Measurements from ENCODE around the gene SLC25A47. TPM values are rescaled to one million over a fixed set of nuclear protein-coding genes. Genes with fewer than 3 reads are reported as not detected.

Gene SLC25A47
- total and polyA plus RNA-seq, 2 of the 4 experiments (the other 2 are of a cell fraction), result not detected

DNA sequence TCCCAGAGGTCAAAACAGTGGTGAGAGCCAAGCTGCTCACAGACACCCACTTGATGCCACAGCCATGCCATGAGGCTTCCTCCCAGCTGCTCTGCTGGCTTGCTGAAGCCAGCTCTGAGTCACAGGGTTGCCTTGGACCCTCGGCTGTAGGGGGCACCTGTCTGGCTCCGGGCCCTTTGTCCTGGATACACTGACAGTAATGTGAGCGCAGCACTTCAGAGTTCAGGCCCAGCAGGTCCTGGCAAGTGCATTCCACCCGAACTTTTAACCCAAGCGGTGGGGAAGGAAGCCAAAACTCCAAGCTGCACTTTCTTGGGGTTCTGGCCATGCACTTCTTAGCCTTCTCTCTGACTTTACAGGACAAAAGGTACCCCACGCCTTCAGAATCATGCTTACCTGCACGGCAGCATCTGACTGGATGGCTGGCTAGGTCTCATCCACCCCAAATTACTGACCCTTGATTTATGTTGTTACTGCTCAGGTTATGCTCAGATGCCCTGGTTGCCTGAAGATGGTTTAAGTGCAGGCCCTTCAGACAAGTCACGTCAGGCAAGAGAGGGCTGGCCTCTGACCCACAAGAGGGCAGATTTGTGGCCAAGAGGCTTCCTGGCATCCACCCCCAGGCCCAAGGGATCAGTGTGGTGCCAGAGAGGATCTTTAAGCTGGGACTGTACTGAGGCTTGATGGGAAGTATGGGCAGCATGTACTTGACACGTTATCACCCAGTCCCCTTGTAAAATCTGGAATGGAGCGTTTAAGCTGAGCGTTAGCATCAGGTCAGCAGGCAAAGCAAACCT is 41.7 kb upstream of the SLC25A47 start:
- Histone ChIP-seq H2BK5ac (ENCODE audit: low read depth, low read length, poor library complexity, severe bottlenecking) (no peak overlapping the region), H2BK15ac (ENCODE audit: low read depth, low read length) (no peak overlapping the region), H3K79me1 (ENCODE audit: low read depth in 1 of 2, low read length in 2 of 2) (peaks cover 29 to 82% of the 10 kb centered on the region in 2 experiments), H2AFZ (replicated peaks; ENCODE audit: low read length, poor library complexity) (no peak overlapping the region), H3K9me3 (ENCODE audit: control insufficient read depth, insufficient read depth, low read length) (no peaks in the 10 kb centered on the region), H3K4me1 (ENCODE audit: control insufficient read depth, insufficient read depth, low read length) (peaks cover 14% of the 10 kb centered on the region), H3K27ac (ENCODE audit: insufficient read depth, low read length) (no peak overlapping the region), H3K9ac (ENCODE audit: low read depth, low read length) (no peak overlapping the region), H2AK5ac (ENCODE audit: low read depth, low read length) (no peak overlapping the region), H4K20me1 (ENCODE audit: insufficient read depth, low read length) (peaks cover 37% of the 10 kb centered on the region), H2BK20ac (ENCODE audit: low read depth, low read length) (no peak overlapping the region), H2BK120ac (ENCODE audit: low read depth, low read length) (no peak overlapping the region), H4K8ac (ENCODE audit: low read depth in 2 of 2, low read length in 2 of 2) (no peak overlapping the region), H3K56ac (ENCODE audit: extremely low read depth, insufficient read depth, low read length) (no peak overlapping the region), H4K5ac (ENCODE audit: low read depth, low read length) (no peak overlapping the region), H3K27me3 (ENCODE audit: control insufficient read depth, insufficient read depth, low read length) (no peaks in the 10 kb centered on the region), H3K4me2 (ENCODE audit: low read depth, low read length) (no peak overlapping the region), H4K91ac (ENCODE audit: insufficient read depth, low read depth, low read length) (no peak overlapping the region), H3K9me1 (ENCODE audit: insufficient read depth, low read length) (peaks cover 27% of the 10 kb centered on the region), H3K23ac (ENCODE audit: low read depth, low read length) (no peak overlapping the region), H3K36me3 (ENCODE audit: control insufficient read depth, insufficient read depth, low read length) (peaks cover 21% of the 10 kb centered on the region; the same call in 1 of the 2 replicates), H2AK9ac (replicated peaks; ENCODE audit: low read depth, low read length, poor library complexity) (peak overlapping the region; percentile 28), H3K4ac (ENCODE audit: low read depth, low read length) (no peak overlapping the region), H3K4me3 (ENCODE audit: insufficient read depth, low read depth, low read length) (no peak overlapping the region), H3K14ac (replicated peaks; ENCODE audit: low read depth, low read length) (no peak overlapping the region), H3K18ac (ENCODE audit: low read depth, low read length) (no peak overlapping the region)
- WGBS, 2 experiments (ENCODE audit: extremely low coverage in 2 of 2, insufficient read length in 1 of 2), result 78% methylated on average over 6 of the region's 11 CpGs; no CpG with 5 or more reads in 1 of the 2 experiments
- intact Hi-C loops (cut with micrococcal nuclease) (no loop called here), dilution Hi-C loops (cut with HindIII; ENCODE audit: low sequenced_read_pairs, unreplicated experiment) (no loop called here), in situ Hi-C loops (cut with MboI; ENCODE audit: low sequenced_read_pairs) (no loop called here)
- ATAC-seq (ENCODE audit: low read depth), result no peak
- no TSS peak for BruUV-seq (replicated peaks)
- CTCF ChIA-PET, result no interaction called here
- TF ChIP-seq SMC3 (IDR thresholded peaks at IDR 0.05; ENCODE audit: low read depth, low read length) (no peak), MAFK (IDR thresholded peaks at IDR 0.05; ENCODE audit: low read depth, low read length) (no peak), MXI1 (IDR thresholded peaks at IDR 0.05; ENCODE audit: borderline replicate concordance, low read depth, low read length) (no peak), RFX5 (IDR thresholded peaks at IDR 0.05; ENCODE audit: low read depth, low read length) (no peak), NFE2L2 (IDR thresholded peaks at IDR 0.05; ENCODE audit: low read depth, low read length) (no peak), RCOR1 (IDR thresholded peaks at IDR 0.05; ENCODE audit: insufficient replicate concordance, low read length) (no peak), MAZ (IDR thresholded peaks at IDR 0.05; ENCODE audit: borderline replicate concordance, low read depth, low read length) (no peak), FOS (IDR thresholded peaks at IDR 0.05; ENCODE audit: low read depth, low read length) (no peak), BHLHE40 (IDR thresholded peaks at IDR 0.05; ENCODE audit: low read depth, low read length) (no peak), RAD21 (IDR thresholded peaks at IDR 0.05; ENCODE audit: low read length) (no peak), CHD1 (IDR thresholded peaks at IDR 0.05; ENCODE audit: low read depth, low read length) (no peak), POLR2A (IDR thresholded peaks at IDR 0.05; ENCODE audit: low read depth, low read length) (no peak), CEBPB (IDR thresholded peaks at IDR 0.05; ENCODE audit: low read depth, low read length) (no peak)
- TF ChIP-seq, protein P1, sequence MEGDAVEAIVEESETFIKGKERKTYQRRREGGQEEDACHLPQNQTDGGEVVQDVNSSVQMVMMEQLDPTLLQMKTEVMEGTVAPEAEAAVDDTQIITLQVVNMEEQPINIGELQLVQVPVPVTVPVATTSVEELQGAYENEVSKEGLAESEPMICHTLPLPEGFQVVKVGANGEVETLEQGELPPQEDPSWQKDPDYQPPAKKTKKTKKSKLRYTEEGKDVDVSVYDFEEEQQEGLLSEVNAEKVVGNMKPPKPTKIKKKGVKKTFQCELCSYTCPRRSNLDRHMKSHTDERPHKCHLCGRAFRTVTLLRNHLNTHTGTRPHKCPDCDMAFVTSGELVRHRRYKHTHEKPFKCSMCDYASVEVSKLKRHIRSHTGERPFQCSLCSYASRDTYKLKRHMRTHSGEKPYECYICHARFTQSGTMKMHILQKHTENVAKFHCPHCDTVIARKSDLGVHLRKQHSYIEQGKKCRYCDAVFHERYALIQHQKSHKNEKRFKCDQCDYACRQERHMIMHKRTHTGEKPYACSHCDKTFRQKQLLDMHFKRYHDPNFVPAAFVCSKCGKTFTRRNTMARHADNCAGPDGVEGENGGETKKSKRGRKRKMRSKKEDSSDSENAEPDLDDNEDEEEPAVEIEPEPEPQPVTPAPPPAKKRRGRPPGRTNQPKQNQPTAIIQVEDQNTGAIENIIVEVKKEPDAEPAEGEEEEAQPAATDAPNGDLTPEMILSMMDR (conservative IDR thresholded peaks at IDR 0.05; ENCODE audit: low read depth, low read length), result no peak
- TF ChIP-seq, protein P2, sequence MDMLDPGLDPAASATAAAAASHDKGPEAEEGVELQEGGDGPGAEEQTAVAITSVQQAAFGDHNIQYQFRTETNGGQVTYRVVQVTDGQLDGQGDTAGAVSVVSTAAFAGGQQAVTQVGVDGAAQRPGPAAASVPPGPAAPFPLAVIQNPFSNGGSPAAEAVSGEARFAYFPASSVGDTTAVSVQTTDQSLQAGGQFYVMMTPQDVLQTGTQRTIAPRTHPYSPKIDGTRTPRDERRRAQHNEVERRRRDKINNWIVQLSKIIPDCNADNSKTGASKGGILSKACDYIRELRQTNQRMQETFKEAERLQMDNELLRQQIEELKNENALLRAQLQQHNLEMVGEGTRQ (IDR thresholded peaks at IDR 0.05; ENCODE audit: low read depth, low read length), result no peak
- TF ChIP-seq, protein P3, sequence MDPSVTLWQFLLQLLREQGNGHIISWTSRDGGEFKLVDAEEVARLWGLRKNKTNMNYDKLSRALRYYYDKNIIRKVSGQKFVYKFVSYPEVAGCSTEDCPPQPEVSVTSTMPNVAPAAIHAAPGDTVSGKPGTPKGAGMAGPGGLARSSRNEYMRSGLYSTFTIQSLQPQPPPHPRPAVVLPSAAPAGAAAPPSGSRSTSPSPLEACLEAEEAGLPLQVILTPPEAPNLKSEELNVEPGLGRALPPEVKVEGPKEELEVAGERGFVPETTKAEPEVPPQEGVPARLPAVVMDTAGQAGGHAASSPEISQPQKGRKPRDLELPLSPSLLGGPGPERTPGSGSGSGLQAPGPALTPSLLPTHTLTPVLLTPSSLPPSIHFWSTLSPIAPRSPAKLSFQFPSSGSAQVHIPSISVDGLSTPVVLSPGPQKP (IDR thresholded peaks at IDR 0.05; ENCODE audit: borderline replicate concordance, low read depth, low read length), result no peak
- POLR2A ChIA-PET (ENCODE audit: unreplicated experiment), result no interaction called here
- no peak for DNase-seq
